RWPE2 (cell line): ENCODE measurements around the gene CCDC18.
A peak's percentile ranks its signal among the peaks of the same experiment; 100 is the strongest.
"Not testable (repeated sequence)": the region's sequence is repeated elsewhere in the genome, so short reads cannot be mapped to it uniquely, and the experiment has no call there.

Experiments
- ATAC-seq: fragments of 200-7000 bp; cut with Tn5 transposase; 3 replicates; pipeline ENCODE4 v1.9.1; 2021; ENCODE audit warnings: low read depth
- DNase-seq: peaks from one replicate; pipeline ENCODE4 v3.0.0-alpha.2; 2020; ENCODE audit warnings: low spot score
- H3K27ac ChIP-seq: fragments of 450-650 bp; 2 replicates; pipeline ENCODE4 v1.5.1; 2017; ENCODE audit warnings: mild to moderate bottlenecking; ENCODE audit not compliant: poor library complexity, severe bottlenecking
- H3K27me3 ChIP-seq: fragments of 250-450 bp; sonication (Bioruptor Pico); 2 replicates; pipeline ENCODE4 v1.5.1; 2021; ENCODE audit warnings: mild to moderate bottlenecking, moderate library complexity; ENCODE audit not compliant: insufficient read depth, poor library complexity, severe bottlenecking
- H3K36me3 ChIP-seq: fragments of 250-450 bp; sonication (Bioruptor Pico); 2 replicates; pipeline ENCODE4 v1.5.1; 2020; ENCODE audit warnings: low read depth, mild to moderate bottlenecking, moderate library complexity
- H3K4me1 ChIP-seq: fragments of 250-450 bp; sonication (Bioruptor Pico); 2 replicates; pipeline ENCODE4 v1.5.1; 2021; ENCODE audit warnings: mild to moderate bottlenecking, moderate library complexity; ENCODE audit not compliant: insufficient read depth, poor library complexity, severe bottlenecking
- H3K4me3 ChIP-seq: fragments of 250-450 bp; sonication (Bioruptor Pico); 2 replicates; pipeline ENCODE4 v1.5.1; 2021; ENCODE audit warnings: mild to moderate bottlenecking, moderate library complexity; ENCODE audit not compliant: severe bottlenecking
- H3K9me3 ChIP-seq: fragments of 250-450 bp; sonication (Bioruptor Pico); 2 replicates; pipeline ENCODE4 v1.5.1; 2021; ENCODE audit warnings: mild to moderate bottlenecking, moderate library complexity; ENCODE audit not compliant: severe bottlenecking
- TF ChIP-seq, protein P1 (sequence below): fragments of 450-650 bp; IDR thresholded peaks from one replicate; pipeline ENCODE4 v1.5.1; 2017; ENCODE audit warnings: mild to moderate bottlenecking, moderate library complexity; ENCODE audit not compliant: poor library complexity, severe bottlenecking

The CCDC18 gene

DNA sequence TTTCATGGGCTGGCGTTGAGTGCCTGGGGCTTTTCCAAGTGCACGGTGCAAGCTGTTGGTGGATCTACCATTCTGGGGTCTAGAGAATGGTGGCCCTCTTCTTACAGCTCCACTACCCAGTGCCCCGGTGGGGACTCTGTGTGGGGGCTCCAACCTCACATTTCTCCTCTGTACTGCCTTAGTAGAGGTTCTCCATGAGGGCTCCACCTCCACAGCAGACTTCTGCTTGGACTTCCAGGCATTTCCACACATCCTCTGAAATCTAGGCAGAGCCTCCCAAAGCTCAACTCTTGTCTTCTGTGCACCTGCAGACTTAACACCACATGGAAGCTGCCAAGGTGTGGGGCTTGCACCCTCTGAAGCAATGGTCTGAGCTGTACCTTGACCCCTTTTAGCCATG, 82.1 kb downstream of the CCDC18 start:
- ATAC-seq: no peak
- no peak overlapping the region for H3K27ac ChIP-seq
- peaks cover 2% of the 10 kb centered on the region for H3K9me3 ChIP-seq
- no peaks in the 10 kb centered on the region for H3K27me3 ChIP-seq
- no peak for DNase-seq
- TF ChIP-seq, protein P1, sequence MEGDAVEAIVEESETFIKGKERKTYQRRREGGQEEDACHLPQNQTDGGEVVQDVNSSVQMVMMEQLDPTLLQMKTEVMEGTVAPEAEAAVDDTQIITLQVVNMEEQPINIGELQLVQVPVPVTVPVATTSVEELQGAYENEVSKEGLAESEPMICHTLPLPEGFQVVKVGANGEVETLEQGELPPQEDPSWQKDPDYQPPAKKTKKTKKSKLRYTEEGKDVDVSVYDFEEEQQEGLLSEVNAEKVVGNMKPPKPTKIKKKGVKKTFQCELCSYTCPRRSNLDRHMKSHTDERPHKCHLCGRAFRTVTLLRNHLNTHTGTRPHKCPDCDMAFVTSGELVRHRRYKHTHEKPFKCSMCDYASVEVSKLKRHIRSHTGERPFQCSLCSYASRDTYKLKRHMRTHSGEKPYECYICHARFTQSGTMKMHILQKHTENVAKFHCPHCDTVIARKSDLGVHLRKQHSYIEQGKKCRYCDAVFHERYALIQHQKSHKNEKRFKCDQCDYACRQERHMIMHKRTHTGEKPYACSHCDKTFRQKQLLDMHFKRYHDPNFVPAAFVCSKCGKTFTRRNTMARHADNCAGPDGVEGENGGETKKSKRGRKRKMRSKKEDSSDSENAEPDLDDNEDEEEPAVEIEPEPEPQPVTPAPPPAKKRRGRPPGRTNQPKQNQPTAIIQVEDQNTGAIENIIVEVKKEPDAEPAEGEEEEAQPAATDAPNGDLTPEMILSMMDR: no peak
- no peaks in the 10 kb centered on the region for H3K4me1 ChIP-seq
- H3K36me3 ChIP-seq: peaks cover 77% of the 10 kb centered on the region
- H3K4me3 ChIP-seq: no peak overlapping the region

DNA sequence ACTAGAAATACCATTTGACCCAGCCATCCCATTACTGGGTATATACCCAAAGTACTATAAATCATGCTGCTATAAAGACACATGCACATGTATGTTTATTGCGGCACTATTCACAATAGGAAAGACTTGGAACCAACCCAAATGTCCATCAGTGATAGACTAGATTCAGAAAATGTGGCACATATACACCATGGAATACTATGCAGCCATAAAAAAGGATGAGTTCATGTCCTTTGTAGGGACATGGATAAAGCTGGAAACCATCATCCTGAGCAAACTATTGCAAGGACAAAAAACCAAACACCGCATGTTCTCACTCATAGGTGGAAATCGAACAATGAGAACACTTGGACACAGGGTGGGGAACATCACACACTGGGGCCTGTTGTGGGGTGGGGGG, 88.4 kb downstream of the CCDC18 start:
- peaks cover 20% of the 10 kb centered on the region for H3K36me3 ChIP-seq
- not testable (repeated sequence) for ATAC-seq, H3K4me3 ChIP-seq, DNase-seq, H3K27me3 ChIP-seq, H3K27ac ChIP-seq, H3K4me1 ChIP-seq, H3K9me3 ChIP-seq

DNA sequence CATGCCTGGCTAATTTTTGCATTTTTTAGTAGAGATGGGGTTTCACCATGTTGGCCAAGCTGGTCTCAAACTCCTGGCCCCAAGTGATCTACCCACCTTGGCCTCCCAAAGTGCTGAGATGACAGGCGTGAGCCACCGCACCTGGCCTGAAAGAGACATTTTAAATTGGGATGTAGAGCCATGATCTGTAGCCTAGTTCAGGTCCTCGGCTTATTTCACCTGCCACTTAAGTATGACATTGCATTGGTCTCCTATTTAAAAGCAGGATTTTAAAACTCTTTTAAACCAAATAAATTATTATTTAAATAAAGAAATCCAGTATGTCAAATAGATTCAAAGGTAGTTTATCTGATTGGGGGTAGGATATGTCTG, 94.7 kb downstream of the CCDC18 start:
- not testable (repeated sequence) for H3K4me1 ChIP-seq, ATAC-seq, H3K27ac ChIP-seq, DNase-seq, H3K9me3 ChIP-seq, H3K27me3 ChIP-seq, H3K4me3 ChIP-seq, H3K36me3 ChIP-seq

DNA sequence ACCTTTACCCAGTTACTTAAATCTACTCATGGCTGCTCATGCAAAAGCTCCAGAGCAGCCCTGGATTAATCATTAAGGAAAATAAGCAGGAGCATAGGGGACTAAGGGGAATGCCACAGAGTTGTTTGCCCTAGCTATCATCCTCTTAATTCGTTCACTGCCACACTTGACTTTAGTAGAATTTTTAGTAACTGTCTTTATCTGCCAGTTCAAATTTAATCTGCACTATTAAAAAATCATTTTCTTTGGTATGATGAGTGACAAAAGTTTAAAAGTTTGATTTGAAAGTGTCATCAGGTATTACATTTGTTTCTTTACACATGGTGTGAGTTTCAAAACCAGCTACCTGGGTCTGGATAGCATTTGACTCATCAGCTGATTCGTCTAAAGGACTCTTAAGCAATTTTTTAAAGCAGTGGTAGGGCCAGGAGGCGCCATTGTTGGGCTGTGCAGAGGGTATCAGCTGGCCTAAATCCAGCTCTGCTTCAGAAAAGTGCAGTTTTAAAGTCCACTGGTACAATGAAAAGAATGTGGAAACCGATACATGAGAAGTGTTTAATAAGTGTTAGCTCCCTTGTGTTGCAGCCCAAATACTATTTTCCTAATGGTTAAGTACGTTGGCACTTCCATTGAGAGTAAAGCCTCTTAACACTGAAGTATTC, 95.2 kb downstream of the CCDC18 start:
- no peaks in the 10 kb centered on the region for H3K27me3 ChIP-seq
- DNase-seq (no peak), ATAC-seq (peak; percentile 44; the same call in 1 of the 3 replicates)
- peaks cover 7% of the 10 kb centered on the region for H3K9me3 ChIP-seq
- H3K27ac ChIP-seq: no peak overlapping the region
- H3K4me3 ChIP-seq: no peak overlapping the region
- no peaks in the 10 kb centered on the region for H3K4me1 ChIP-seq
- TF ChIP-seq, protein P1: no peak
- H3K36me3 ChIP-seq: no peaks in the 10 kb centered on the region

DNA sequence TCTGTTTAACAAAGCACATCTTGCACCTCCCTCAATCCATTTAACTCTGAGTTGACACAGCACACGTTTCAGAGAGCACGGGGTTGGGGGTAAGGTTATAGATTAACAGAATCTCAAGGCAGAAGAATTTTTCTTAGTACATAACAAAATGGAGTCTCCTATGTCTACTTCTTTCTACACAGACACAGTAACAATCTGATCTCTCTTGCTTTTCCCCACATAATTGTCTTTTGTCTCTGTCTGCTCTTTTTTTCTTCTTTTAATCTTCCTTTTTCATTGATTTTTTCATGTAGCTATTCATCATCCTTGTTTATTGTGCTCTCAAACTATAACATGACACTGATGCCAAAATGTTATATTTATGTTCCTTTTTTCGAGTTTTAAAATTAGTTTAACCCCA, 97.0 kb downstream of the CCDC18 start:
- not testable (repeated sequence) for DNase-seq, H3K27ac ChIP-seq, H3K27me3 ChIP-seq, ATAC-seq, H3K4me3 ChIP-seq, H3K36me3 ChIP-seq, H3K4me1 ChIP-seq, H3K9me3 ChIP-seq

DNA sequence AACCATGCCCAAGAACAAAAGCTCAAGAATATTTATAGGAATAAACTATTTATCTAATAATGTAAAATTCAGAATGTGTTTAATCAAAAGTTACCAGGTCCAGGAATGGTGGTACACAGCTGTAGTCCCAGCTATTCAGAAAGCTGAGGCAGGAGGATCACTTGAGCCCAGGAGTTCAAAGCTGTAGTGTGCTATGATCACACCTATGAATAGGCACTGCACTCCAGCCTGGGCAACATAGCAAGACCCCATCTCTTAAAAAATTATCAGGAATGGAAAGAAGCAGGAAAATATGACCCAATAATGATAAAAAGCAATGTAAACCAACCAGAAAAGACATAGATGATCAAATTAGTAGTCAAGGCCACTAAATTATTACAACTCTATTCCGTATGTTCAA, 103.0 kb downstream of the CCDC18 start:
- Histone ChIP-seq H3K27me3 (no peaks in the 10 kb centered on the region), H3K27ac (no peak overlapping the region), H3K4me1 (no peaks in the 10 kb centered on the region), H3K9me3 (peaks cover 7% of the 10 kb centered on the region), H3K4me3 (no peak overlapping the region), H3K36me3 (no peaks in the 10 kb centered on the region)
- no peak for DNase-seq
- TF ChIP-seq, protein P1: no peak
- ATAC-seq: no peak
